Mesendoderm (in vitro differentiated cells): Measurements from ENCODE around the gene NSG2.
A peak's percentile ranks its signal among the peaks of the same experiment; 100 is the strongest.

ENCODE experiments used
- DNase-seq: peaks from one replicate; pipeline ENCODE4 v3.0.0; 2013
- H2AK5ac ChIP-seq: 2 replicates; pipeline ENCODE4 v1.6.1; 2013; ENCODE audit warnings: low read length, inconsistent platforms
- H2BK120ac ChIP-seq: 2 replicates; pipeline ENCODE4 v1.6.1; 2013; ENCODE audit warnings: low read depth, mild to moderate bottlenecking, low read length, moderate library complexity, mixed read lengths
- H2BK15ac ChIP-seq: replicated peaks from 2 replicates; pipeline ENCODE4 v1.6.1; 2013; ENCODE audit warnings: low read depth, mild to moderate bottlenecking, moderate library complexity
- H2BK5ac ChIP-seq: 2 replicates; pipeline ENCODE4 v1.6.1; 2013; ENCODE audit warnings: low read length, inconsistent platforms
- H3K18ac ChIP-seq: 2 replicates; pipeline ENCODE4 v1.6.1; 2013; ENCODE audit warnings: mild to moderate bottlenecking, low read length, mixed read lengths
- H3K23ac ChIP-seq: one replicate; pipeline ENCODE4 v1.6.1; 2013; ENCODE audit warnings: low read length
- H3K27ac ChIP-seq: 2 replicates; pipeline ENCODE4 v1.5.1; 2013; ENCODE audit warnings: low read depth, mild to moderate bottlenecking, inconsistent platforms, low read length, moderate library complexity
- H3K27me3 ChIP-seq: 2 replicates; pipeline ENCODE4 v1.6.1; 2013; ENCODE audit warnings: low read length, control low read depth, mild to moderate bottlenecking, inconsistent platforms; ENCODE audit not compliant: insufficient read depth, poor library complexity
- H3K36me3 ChIP-seq: 2 replicates; pipeline ENCODE4 v1.6.1; 2013; ENCODE audit warnings: low read length, inconsistent platforms; ENCODE audit not compliant: control insufficient read depth, insufficient read depth
- H3K4ac ChIP-seq: one replicate; pipeline ENCODE4 v1.6.1; 2013; ENCODE audit warnings: low read depth, mild to moderate bottlenecking, low read length, moderate library complexity
- H3K4me1 ChIP-seq: 2 replicates; pipeline ENCODE4 v1.6.1; 2013; ENCODE audit warnings: low read depth, low read length, inconsistent platforms; ENCODE audit not compliant: control insufficient read depth
- H3K4me2 ChIP-seq: 2 replicates; pipeline ENCODE4 v1.6.1; 2013; ENCODE audit warnings: low read length
- H3K4me3 ChIP-seq: 2 replicates; pipeline ENCODE4 v1.5.1; 2013; ENCODE audit warnings: mild to moderate bottlenecking, low read length
- H3K56ac ChIP-seq: one replicate; pipeline ENCODE4 v1.6.1; 2013; ENCODE audit warnings: low read length
- H3K79me1 ChIP-seq: 2 replicates; pipeline ENCODE4 v1.6.1; 2013; ENCODE audit warnings: low read length, inconsistent platforms
- H3K79me2 ChIP-seq: 2 replicates; pipeline ENCODE4 v1.6.1; 2013; ENCODE audit warnings: mild to moderate bottlenecking, low read length; ENCODE audit not compliant: control insufficient read depth, insufficient read depth
- H3K9ac ChIP-seq: 2 replicates; pipeline ENCODE4 v1.6.1; 2013; ENCODE audit warnings: low read length, inconsistent platforms
- H4K5ac ChIP-seq: one replicate; pipeline ENCODE4 v1.6.1; 2013; ENCODE audit warnings: low read length
- H4K8ac ChIP-seq: one replicate; pipeline ENCODE4 v1.6.1; 2013; ENCODE audit warnings: low read depth, mild to moderate bottlenecking, control low read depth, low read length, moderate library complexity
- WGBS: extraction: QIAGEN DNeasy Blood & Tissue Kit; methylation state at CpG from one replicate; pipeline ENCODE4 v1.1.7; 2013; ENCODE audit warnings: low lambda C conversion rate, missing lambda C conversion rate; ENCODE audit not compliant: insufficient coverage; ENCODE audit errors: extremely low coverage; 5-methylcytosine and 5-hydroxymethylcytosine counted together

Gene NSG2

DNA sequence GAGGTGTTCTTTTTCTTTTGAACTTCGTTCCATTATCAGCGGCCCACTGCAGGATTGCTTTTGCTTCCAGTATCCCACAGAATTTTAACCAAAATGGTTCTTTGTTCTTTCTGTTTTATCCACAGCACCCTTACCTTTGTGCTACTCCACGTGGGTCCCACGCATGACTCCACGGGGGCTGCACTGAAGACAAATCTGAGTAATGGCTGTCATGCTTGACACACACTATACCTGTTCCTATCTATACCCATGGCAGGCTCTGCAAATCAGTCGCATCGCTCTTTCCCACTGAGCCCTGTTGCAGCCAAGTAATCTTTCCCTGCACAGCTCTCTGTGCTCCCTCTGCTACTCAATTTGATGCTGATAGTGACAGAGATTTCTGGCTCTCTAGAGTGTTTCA lies 69.7 kb downstream of the NSG2 start:
- no peaks in the 10 kb centered on the region for H3K79me2 ChIP-seq
- WGBS: no CpG with 5 or more reads among the region's 7 CpGs
- no peak overlapping the region for H4K5ac ChIP-seq
- H3K4ac ChIP-seq: no peak overlapping the region
- H3K27ac ChIP-seq: no peak overlapping the region
- no peaks in the 10 kb centered on the region for H3K4me1 ChIP-seq
- no peak overlapping the region for H3K4me3 ChIP-seq
- H3K36me3 ChIP-seq: no peaks in the 10 kb centered on the region
- H3K9ac ChIP-seq: no peak overlapping the region
- H3K79me1 ChIP-seq: no peaks in the 10 kb centered on the region
- H3K23ac ChIP-seq: no peak overlapping the region
- H2BK120ac ChIP-seq: no peak overlapping the region
- no peak overlapping the region for H2BK15ac ChIP-seq
- H2AK5ac ChIP-seq: no peak overlapping the region
- no peak overlapping the region for H3K4me2 ChIP-seq
- H4K8ac ChIP-seq: no peak overlapping the region
- no peak overlapping the region for H3K56ac ChIP-seq
- DNase-seq: no peak
- H2BK5ac ChIP-seq: no peak overlapping the region
- no peaks in the 10 kb centered on the region for H3K27me3 ChIP-seq
- H3K18ac ChIP-seq: no peak overlapping the region

DNA sequence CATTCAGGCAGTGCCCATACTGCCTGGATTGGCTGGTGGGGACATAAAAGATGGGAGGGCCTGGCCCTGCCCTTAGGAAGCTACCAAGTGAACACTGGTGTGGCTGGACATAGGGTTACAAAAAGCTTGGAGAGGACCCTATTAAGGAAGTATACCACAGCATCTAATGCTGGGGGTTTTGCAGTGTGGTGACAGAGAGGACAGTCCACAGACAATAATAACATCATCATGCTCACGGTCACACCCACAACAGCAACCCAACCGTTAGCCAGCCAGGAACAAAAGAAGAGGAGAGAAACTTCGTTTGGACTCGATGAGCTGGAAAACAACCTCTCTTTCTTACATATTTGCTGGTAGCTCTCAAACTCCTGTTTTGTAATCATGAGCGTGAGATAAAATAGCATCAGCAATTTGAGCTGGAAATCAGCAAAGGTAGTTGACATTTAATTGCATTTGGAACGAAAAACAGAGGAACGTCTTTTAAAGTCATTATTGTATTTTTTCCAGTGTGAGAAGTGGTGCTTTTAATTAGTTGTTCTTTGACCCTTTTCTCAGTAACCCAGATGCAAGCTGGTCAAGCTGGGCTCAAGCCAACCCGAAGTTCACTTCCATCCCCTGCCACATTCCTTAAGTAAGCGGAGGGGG lies 73.4 kb downstream of the NSG2 start:
- no peaks in the 10 kb centered on the region for H3K4me1 ChIP-seq
- no peak overlapping the region for H3K4ac ChIP-seq
- H4K8ac ChIP-seq: no peak overlapping the region
- no peak overlapping the region for H2BK120ac ChIP-seq
- H2BK15ac ChIP-seq: no peak overlapping the region
- no peak overlapping the region for H3K56ac ChIP-seq
- H3K27ac ChIP-seq: no peak overlapping the region
- DNase-seq: peak; percentile 4
- no peaks in the 10 kb centered on the region for H3K27me3 ChIP-seq
- no peak overlapping the region for H3K4me2 ChIP-seq
- no peak overlapping the region for H3K18ac ChIP-seq
- no peak overlapping the region for H3K9ac ChIP-seq
- no peaks in the 10 kb centered on the region for H3K36me3 ChIP-seq
- no CpG with 5 or more reads among the region's 9 CpGs for WGBS
- no peaks in the 10 kb centered on the region for H3K79me2 ChIP-seq
- H3K23ac ChIP-seq: no peak overlapping the region
- no peaks in the 10 kb centered on the region for H3K79me1 ChIP-seq
- H2AK5ac ChIP-seq: no peak overlapping the region
- no peak overlapping the region for H2BK5ac ChIP-seq
- H3K4me3 ChIP-seq: no peak overlapping the region
- H4K5ac ChIP-seq: no peak overlapping the region

DNA sequence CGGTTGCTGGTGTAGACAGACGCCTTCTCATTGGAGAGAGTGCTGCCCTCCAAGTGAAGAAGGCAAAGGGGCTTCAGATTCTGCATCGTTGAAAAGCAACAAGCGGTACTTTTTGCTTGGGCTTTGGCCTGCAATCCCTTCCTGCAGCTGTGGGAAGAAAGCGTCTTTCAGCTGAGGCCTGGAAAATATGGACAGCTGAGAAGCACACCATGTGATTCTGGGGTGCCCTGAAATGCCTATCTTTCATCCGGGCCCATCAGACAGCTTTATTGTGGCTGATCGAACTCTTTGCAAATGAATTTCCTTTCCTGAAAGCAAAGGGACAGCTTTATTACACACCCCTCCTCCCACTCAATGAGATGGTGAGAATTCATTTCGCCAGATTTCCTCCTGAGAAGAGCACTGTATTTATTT lies 74.0 kb downstream of the NSG2 start:
- no peak overlapping the region for H3K9ac ChIP-seq
- no peak overlapping the region for H3K4me2 ChIP-seq
- no peak overlapping the region for H3K27ac ChIP-seq
- no peak overlapping the region for H3K4ac ChIP-seq
- H2BK120ac ChIP-seq: no peak overlapping the region
- no peak overlapping the region for H3K4me3 ChIP-seq
- no peak overlapping the region for H3K56ac ChIP-seq
- DNase-seq: no peak
- H3K18ac ChIP-seq: no peak overlapping the region
- no CpG with 5 or more reads among the region's 8 CpGs for WGBS
- H3K79me2 ChIP-seq: no peaks in the 10 kb centered on the region
- H4K5ac ChIP-seq: no peak overlapping the region
- H3K27me3 ChIP-seq: no peaks in the 10 kb centered on the region
- H3K36me3 ChIP-seq: no peaks in the 10 kb centered on the region
- H4K8ac ChIP-seq: no peak overlapping the region
- no peaks in the 10 kb centered on the region for H3K4me1 ChIP-seq
- no peak overlapping the region for H3K23ac ChIP-seq
- no peaks in the 10 kb centered on the region for H3K79me1 ChIP-seq
- no peak overlapping the region for H2BK5ac ChIP-seq
- no peak overlapping the region for H2AK5ac ChIP-seq
- no peak overlapping the region for H2BK15ac ChIP-seq

DNA sequence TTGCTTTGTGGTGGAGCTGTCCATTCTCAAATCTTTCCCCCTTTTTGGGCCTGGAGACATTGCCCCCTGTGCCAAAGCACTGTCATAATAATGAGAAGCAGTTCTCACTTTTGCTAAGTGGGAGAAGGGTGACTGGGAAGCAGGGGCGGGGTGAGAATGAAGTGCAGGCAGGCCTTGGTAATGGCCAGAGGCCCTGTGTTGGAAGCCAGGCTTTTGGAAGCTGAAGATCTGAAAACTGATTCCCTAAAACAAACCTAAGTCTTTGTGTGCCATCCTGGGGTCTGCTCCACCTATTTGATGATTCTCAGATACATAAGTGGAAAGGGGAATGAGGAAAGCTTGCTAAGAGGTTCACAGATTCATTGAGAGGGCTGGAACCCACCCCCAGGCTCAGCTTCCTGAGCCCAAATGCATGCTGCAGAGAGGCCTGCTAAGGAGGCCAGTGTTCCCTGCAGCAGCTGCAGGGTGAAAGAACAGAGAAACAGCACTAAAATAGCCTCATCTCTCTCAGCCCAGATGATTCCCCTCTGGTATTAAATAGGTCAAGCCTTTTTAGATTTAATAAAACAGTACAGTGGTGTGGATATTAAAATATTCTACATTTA lies 75.0 kb downstream of the NSG2 start:
- Histone ChIP-seq H3K79me1 (no peaks in the 10 kb centered on the region), H3K4me1 (no peaks in the 10 kb centered on the region), H3K36me3 (no peaks in the 10 kb centered on the region), H3K4ac (no peak overlapping the region), H2BK15ac (no peak overlapping the region), H2BK120ac (no peak overlapping the region), H2BK5ac (no peak overlapping the region), H3K79me2 (no peaks in the 10 kb centered on the region), H3K9ac (no peak overlapping the region), H3K56ac (no peak overlapping the region), H4K5ac (no peak overlapping the region), H3K27ac (no peak overlapping the region), H3K27me3 (no peaks in the 10 kb centered on the region), H3K4me3 (no peak overlapping the region), H4K8ac (no peak overlapping the region), H3K18ac (no peak overlapping the region), H3K4me2 (no peak overlapping the region), H2AK5ac (no peak overlapping the region), H3K23ac (no peak overlapping the region)
- no peak for DNase-seq
- WGBS: no CpG with 5 or more reads among the region's 1 CpG

DNA sequence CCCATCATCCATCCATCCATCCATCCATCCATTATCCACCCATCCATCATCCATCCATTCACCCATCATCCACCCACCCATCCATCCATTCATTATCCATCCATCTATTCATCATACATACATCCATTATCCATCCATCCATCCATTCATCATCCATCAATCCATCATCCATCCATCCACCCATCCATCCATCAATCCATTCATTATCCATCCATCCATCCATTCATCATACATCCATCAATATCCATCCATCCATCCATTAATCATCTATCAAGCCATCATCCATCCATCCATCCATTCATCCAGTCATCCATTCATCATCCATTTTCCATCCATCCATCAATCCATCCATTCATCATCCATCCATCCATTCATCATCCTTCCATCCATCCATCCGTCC lies 89.0 kb downstream of the NSG2 start:
- Histone ChIP-seq H4K5ac (no peak overlapping the region), H3K4me2 (no peak overlapping the region), H2AK5ac (no peak overlapping the region), H2BK5ac (no peak overlapping the region), H3K18ac (no peak overlapping the region), H3K27me3 (no peaks in the 10 kb centered on the region), H3K4me3 (no peak overlapping the region), H3K4me1 (no peaks in the 10 kb centered on the region), H2BK15ac (no peak overlapping the region), H3K4ac (no peak overlapping the region), H3K36me3 (no peaks in the 10 kb centered on the region), H3K79me1 (no peaks in the 10 kb centered on the region), H4K8ac (no peak overlapping the region), H3K27ac (no peak overlapping the region), H3K9ac (no peak overlapping the region), H2BK120ac (no peak overlapping the region), H3K79me2 (no peaks in the 10 kb centered on the region), H3K56ac (no peak overlapping the region), H3K23ac (no peak overlapping the region)
- 100% methylated on average over 1 of the region's 1 CpG for WGBS
- DNase-seq: no peak

DNA sequence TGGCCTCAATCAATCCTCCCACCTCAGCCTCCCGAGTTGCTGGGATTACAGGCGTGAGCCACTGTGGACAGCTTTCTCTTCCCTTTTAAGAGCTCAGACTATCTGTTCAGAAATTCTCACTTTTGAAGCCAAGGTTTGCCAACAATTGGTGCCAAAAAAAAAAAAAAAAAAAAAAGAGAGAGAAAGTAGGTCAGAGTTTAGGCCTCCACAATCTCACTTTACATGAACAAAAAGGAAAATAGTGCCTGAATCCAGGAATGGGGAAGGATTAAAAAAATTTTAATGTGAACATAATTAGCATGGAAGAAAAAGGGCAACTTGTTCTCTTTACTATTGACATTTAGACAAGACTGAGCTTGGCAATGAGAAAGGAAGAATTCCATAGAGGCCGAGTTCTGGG lies 94.1 kb downstream of the NSG2 start:
- Histone ChIP-seq H4K8ac (no peak overlapping the region), H3K4ac (no peak overlapping the region), H2BK15ac (no peak overlapping the region), H2AK5ac (no peak overlapping the region), H3K27ac (no peak overlapping the region), H3K79me2 (no peaks in the 10 kb centered on the region), H3K4me3 (no peak overlapping the region), H3K36me3 (no peaks in the 10 kb centered on the region), H4K5ac (no peak overlapping the region), H3K23ac (no peak overlapping the region), H2BK120ac (no peak overlapping the region), H3K27me3 (no peaks in the 10 kb centered on the region), H2BK5ac (no peak overlapping the region), H3K4me2 (no peak overlapping the region), H3K79me1 (no peaks in the 10 kb centered on the region), H3K9ac (no peak overlapping the region), H3K18ac (no peak overlapping the region), H3K56ac (no peak overlapping the region), H3K4me1 (no peaks in the 10 kb centered on the region)
- no peak for DNase-seq
- WGBS: no CpG with 5 or more reads among the region's 3 CpGs
